ENCODE data around the gene ADAMTS4. TPM values are rescaled to one million over a fixed set of nuclear protein-coding genes. Genes with fewer than 3 reads are reported as not detected.

The ADAMTS4 gene
- polyA plus RNA-seq, 3 donors from 2014 or later, result 0.10 to 0.29 TPM; not detected in 1

Other genes starting within 250 kb of the ADAMTS4 start
- not detected for gene ITLN2, start 244.2 kb downstream of the ADAMTS4 start, polyA plus RNA-seq
- 10 to 100 TPM; 11.5 to 53.2 (median 27.7) TPM for gene F11R, start 177.9 kb downstream of the ADAMTS4 start, polyA plus RNA-seq
- 100 to 1,000 TPM; 229 to 385 (median 349) TPM for gene TSTD1, start 160.1 kb downstream of the ADAMTS4 start, polyA plus RNA-seq
- 10 to 100 TPM in 1 of 3 donors, 1 to 10 TPM in 1, not detected in 1; 7.9 to 12.2 TPM for gene USF1, start 153.1 kb downstream of the ADAMTS4 start, polyA plus RNA-seq
- gene ARHGAP30, start 129.2 kb downstream of the ADAMTS4 start, polyA plus RNA-seq, result 100 to 1,000 TPM in 2 of 3 donors, 10 to 100 TPM in 1; 98.0 to 265 (median 103) TPM
- gene NECTIN4, start 109.5 kb downstream of the ADAMTS4 start, polyA plus RNA-seq, result not detected
- under 1 TPM in 1 of 3 donors, not detected in 2; 0.59 TPM for gene KLHDC9, start 100.7 kb downstream of the ADAMTS4 start, polyA plus RNA-seq
- 10 to 100 TPM; 63.4 to 84.4 (median 83.0) TPM for gene PFDN2, start 81.0 kb downstream of the ADAMTS4 start, polyA plus RNA-seq
- gene NIT1, start 80.9 kb downstream of the ADAMTS4 start, polyA plus RNA-seq, result 10 to 100 TPM; 17.3 to 21.9 (median 18.2) TPM
- 10 to 100 TPM; 27.5 to 43.8 (median 42.2) TPM for gene DEDD, start 66.4 kb downstream of the ADAMTS4 start, polyA plus RNA-seq
- 100 to 1,000 TPM; 174 to 219 (median 186) TPM for gene UFC1, start 45.1 kb downstream of the ADAMTS4 start, polyA plus RNA-seq
- gene USP21, start 39.6 kb downstream of the ADAMTS4 start, polyA plus RNA-seq, result 10 to 100 TPM in 2 of 3 donors, 1 to 10 TPM in 1; 9.0 to 25.5 (median 14.7) TPM
- 10 to 100 TPM; 18.2 to 30.1 (median 21.9) TPM for gene PPOX, start 32.6 kb downstream of the ADAMTS4 start, polyA plus RNA-seq
- 10 to 100 TPM; 38.7 to 68.0 (median 49.6) TPM for gene B4GALT3, start 21.5 kb downstream of the ADAMTS4 start, polyA plus RNA-seq
- 100 to 1,000 TPM in 1 of 3 donors, 10 to 100 TPM in 2; 59.6 to 117 (median 99.1) TPM for gene NDUFS2, start 3.3 kb upstream of the ADAMTS4 start, polyA plus RNA-seq
- gene FCER1G, start 16.2 kb upstream of the ADAMTS4 start, polyA plus RNA-seq, result 1,000 to 10,000 TPM; 1,827 to 3,702 (median 3,300) TPM
- not detected for gene APOA2, start 24.6 kb upstream of the ADAMTS4 start, polyA plus RNA-seq
- gene TOMM40L, start 27.0 kb upstream of the ADAMTS4 start, polyA plus RNA-seq, result 10 to 100 TPM in 2 of 3 donors, 1 to 10 TPM in 1; 7.9 to 11.3 (median 11.1) TPM
- gene NR1I3, start 39.1 kb upstream of the ADAMTS4 start, polyA plus RNA-seq, result not detected
- not detected for gene PCP4L1, start 59.7 kb upstream of the ADAMTS4 start, polyA plus RNA-seq
- gene MPZ, start 110.9 kb upstream of the ADAMTS4 start, polyA plus RNA-seq, result not detected
- 100 to 1,000 TPM; 260 to 415 (median 324) TPM for gene SDHC, start 115.3 kb upstream of the ADAMTS4 start, polyA plus RNA-seq
- gene CFAP126, start 168.8 kb upstream of the ADAMTS4 start, polyA plus RNA-seq, result not detected